ENCODE results near the gene CPNE8.
A peak's percentile ranks its signal among the peaks of the same experiment; 100 is the strongest.

The CPNE8 gene

DNA sequence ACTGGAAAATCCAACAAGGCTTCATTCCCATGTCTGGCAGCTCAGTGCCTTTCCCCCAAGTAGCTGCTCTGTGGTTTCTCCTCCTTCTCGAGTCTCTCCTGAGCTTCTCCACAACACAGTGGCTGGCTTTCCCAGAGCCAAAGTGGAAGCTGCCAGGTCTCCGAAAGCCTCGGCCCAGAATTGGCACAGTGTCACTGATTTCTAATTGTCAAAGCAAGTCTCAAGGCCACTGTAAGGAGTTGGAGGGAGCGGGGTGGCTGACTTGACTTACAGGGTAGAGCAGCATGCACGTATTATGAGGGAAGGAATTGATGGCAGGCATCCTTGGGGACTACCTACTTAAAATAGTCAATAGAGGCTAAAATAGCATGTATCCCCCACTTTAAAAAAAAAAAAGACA is 6.7 kb upstream of the CPNE8 start:
- H3K27me3 ChIP-seq (ENCODE audit: control insufficient read depth in 3 of 3, insufficient read depth in 3 of 3, low read depth in 1 of 3, low read length in 3 of 3), result no peaks in the 10 kb centered on the region
- H4K91ac ChIP-seq (ENCODE audit: low read depth, low read length, poor library complexity), result no peak overlapping the region
- H3K4me2 ChIP-seq (ENCODE audit: insufficient read depth, low read length, poor library complexity, severe bottlenecking), result no peak overlapping the region
- no peaks in the 10 kb centered on the region for H3K9me3 ChIP-seq (replicated peaks in 1 of 2; ENCODE audit: control insufficient read depth in 2 of 2, insufficient read depth in 1 of 2, low read depth in 1 of 2, low read length in 2 of 2)
- H2BK5ac ChIP-seq (ENCODE audit: low read length), result no peak overlapping the region
- H3K4ac ChIP-seq (ENCODE audit: low read length), result no peak overlapping the region
- H3K27ac ChIP-seq (replicated peaks; ENCODE audit: low read length), result no peak overlapping the region
- no peak overlapping the region for H3K4me3 ChIP-seq (ENCODE audit: low read length in 2 of 2)
- H4K8ac ChIP-seq (ENCODE audit: low read depth, low read length), result no peak overlapping the region
- H2AFZ ChIP-seq (ENCODE audit: low read length), result no peak overlapping the region
- H2AK5ac ChIP-seq (ENCODE audit: low read depth, low read length), result no peak overlapping the region
- no CpG with 5 or more reads among the region's 5 CpGs for WGBS, 2 donors (ENCODE audit: extremely low coverage in 2 of 2, insufficient read length in 2 of 2, insufficient replicate concordance in 1 of 2)
- no peak overlapping the region for H3K14ac ChIP-seq (ENCODE audit: low read length)
- no peak for DNase-seq (ENCODE audit: low spot score)
- H3K79me1 ChIP-seq (ENCODE audit: low read depth, low read length), result no peaks in the 10 kb centered on the region
- H2BK120ac ChIP-seq (ENCODE audit: low read depth, low read length), result no peak overlapping the region
- no peak overlapping the region for H3K18ac ChIP-seq (ENCODE audit: low read length)
- H2BK15ac ChIP-seq (ENCODE audit: low read length), result no peak overlapping the region
- no peak overlapping the region for H3K9ac ChIP-seq (ENCODE audit: low read depth, low read length, poor library complexity)
- no peaks in the 10 kb centered on the region for H3K4me1 ChIP-seq (ENCODE audit: control insufficient read depth in 2 of 2, insufficient read depth in 1 of 2, low read depth in 1 of 2, low read length in 2 of 2)
- H3K36me3 ChIP-seq (replicated peaks in 1 of 2; ENCODE audit: control insufficient read depth in 2 of 2, insufficient read depth in 2 of 2, low read length in 2 of 2), result no peaks in the 10 kb centered on the region
- H3K23ac ChIP-seq (ENCODE audit: low read depth, low read length, poor library complexity), result no peak overlapping the region
- no peak overlapping the region for H2BK12ac ChIP-seq (ENCODE audit: low read length)

DNA sequence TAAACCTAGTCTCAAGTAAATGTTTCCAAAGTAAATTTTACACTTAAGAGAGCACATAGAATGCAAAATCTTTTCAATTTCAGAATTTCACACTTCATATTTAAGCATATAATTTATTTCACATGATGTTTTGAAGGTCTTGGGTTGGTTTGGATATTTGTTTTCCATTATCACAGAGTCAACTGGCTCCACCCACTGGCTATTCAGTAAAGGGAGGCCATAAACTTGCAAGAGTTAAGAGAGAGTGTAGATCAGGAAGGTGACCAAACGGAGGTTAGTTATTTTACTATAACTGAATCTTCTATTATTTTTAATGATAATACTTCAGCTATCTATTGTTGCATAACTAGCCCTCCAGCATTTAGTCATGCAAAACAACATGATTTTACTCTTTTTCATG is 6.2 kb upstream of the CPNE8 start:
- Histone ChIP-seq H3K36me3 (replicated peaks in 1 of 2; ENCODE audit: control insufficient read depth in 2 of 2, insufficient read depth in 2 of 2, low read length in 2 of 2) (no peaks in the 10 kb centered on the region), H3K18ac (ENCODE audit: low read length) (no peak overlapping the region), H2BK15ac (ENCODE audit: low read length) (no peak overlapping the region), H2AK5ac (ENCODE audit: low read depth, low read length) (no peak overlapping the region), H4K8ac (ENCODE audit: low read depth, low read length) (no peak overlapping the region), H3K4me2 (ENCODE audit: insufficient read depth, low read length, poor library complexity, severe bottlenecking) (no peak overlapping the region), H3K23ac (ENCODE audit: low read depth, low read length, poor library complexity) (no peak overlapping the region), H3K14ac (ENCODE audit: low read length) (no peak overlapping the region), H3K4ac (ENCODE audit: low read length) (no peak overlapping the region), H3K27me3 (ENCODE audit: control insufficient read depth in 3 of 3, insufficient read depth in 3 of 3, low read depth in 1 of 3, low read length in 3 of 3) (no peaks in the 10 kb centered on the region), H3K9ac (ENCODE audit: low read depth, low read length, poor library complexity) (no peak overlapping the region), H3K4me1 (ENCODE audit: control insufficient read depth in 2 of 2, insufficient read depth in 1 of 2, low read depth in 1 of 2, low read length in 2 of 2) (no peaks in the 10 kb centered on the region), H2AFZ (ENCODE audit: low read length) (no peak overlapping the region), H4K91ac (ENCODE audit: low read depth, low read length, poor library complexity) (no peak overlapping the region), H3K9me3 (replicated peaks in 1 of 2; ENCODE audit: control insufficient read depth in 2 of 2, insufficient read depth in 1 of 2, low read depth in 1 of 2, low read length in 2 of 2) (no peaks in the 10 kb centered on the region), H3K4me3 (ENCODE audit: low read length in 2 of 2) (no peak overlapping the region), H2BK120ac (ENCODE audit: low read depth, low read length) (no peak overlapping the region), H3K27ac (replicated peaks; ENCODE audit: low read length) (no peak overlapping the region), H2BK12ac (ENCODE audit: low read length) (no peak overlapping the region), H3K79me1 (ENCODE audit: low read depth, low read length) (no peaks in the 10 kb centered on the region), H2BK5ac (ENCODE audit: low read length) (no peak overlapping the region)
- WGBS, 2 donors (ENCODE audit: extremely low coverage in 2 of 2, insufficient read length in 2 of 2, insufficient replicate concordance in 1 of 2), result no CpG with 5 or more reads among the region's 1 CpG
- DNase-seq (ENCODE audit: low spot score), result no peak

DNA sequence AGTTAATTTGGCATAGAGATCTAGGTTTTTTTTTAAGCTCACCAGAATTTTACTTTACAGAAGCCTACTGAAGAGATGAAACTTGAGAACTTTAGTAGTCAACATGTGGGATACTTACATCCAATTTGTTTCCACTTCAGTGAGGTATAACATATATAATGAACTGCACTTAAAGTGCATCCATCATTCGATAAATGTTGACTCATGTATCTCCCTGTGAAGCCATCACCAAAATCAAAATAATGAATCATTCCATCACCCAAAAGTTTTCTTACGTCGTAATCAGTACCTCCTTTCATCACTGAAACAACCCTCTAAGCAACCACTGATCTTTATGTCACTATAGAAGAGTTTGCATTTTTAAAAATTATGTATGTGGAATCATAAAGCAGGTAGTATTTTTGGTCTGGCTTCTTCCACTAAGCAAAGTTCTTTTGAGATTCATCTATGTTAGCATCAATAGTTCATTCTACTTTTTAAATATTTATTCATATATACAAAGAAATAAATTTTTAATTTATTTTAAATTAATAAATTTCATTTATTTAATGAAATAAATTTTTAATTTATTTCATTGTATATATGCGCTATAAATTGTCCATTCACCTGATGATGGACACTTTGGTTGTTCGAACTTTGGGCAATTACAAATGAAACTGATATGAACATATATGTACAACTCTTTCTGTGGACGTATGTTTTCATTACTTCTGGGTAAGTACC is 2.0 kb upstream of the CPNE8 start:
- H3K27ac ChIP-seq (replicated peaks; ENCODE audit: low read length), result no peak overlapping the region
- H3K9ac ChIP-seq (ENCODE audit: low read depth, low read length, poor library complexity), result no peak overlapping the region
- H3K27me3 ChIP-seq (ENCODE audit: control insufficient read depth in 3 of 3, insufficient read depth in 3 of 3, low read depth in 1 of 3, low read length in 3 of 3), result peaks cover 0 to 3% (median 0%) of the 10 kb centered on the region in 3 experiments
- H3K18ac ChIP-seq (ENCODE audit: low read length), result no peak overlapping the region
- no peak overlapping the region for H4K8ac ChIP-seq (ENCODE audit: low read depth, low read length)
- no peak overlapping the region for H3K4ac ChIP-seq (ENCODE audit: low read length)
- H4K91ac ChIP-seq (ENCODE audit: low read depth, low read length, poor library complexity), result no peak overlapping the region
- no peaks in the 10 kb centered on the region for H3K4me1 ChIP-seq (ENCODE audit: control insufficient read depth in 2 of 2, insufficient read depth in 1 of 2, low read depth in 1 of 2, low read length in 2 of 2)
- H3K79me1 ChIP-seq (ENCODE audit: low read depth, low read length), result peaks cover 2% of the 10 kb centered on the region
- peak overlapping the region in 1 of 2 donors; percentile 54 for H3K4me3 ChIP-seq (ENCODE audit: low read length in 2 of 2)
- H2AFZ ChIP-seq (ENCODE audit: low read length), result peak overlapping the region; percentile 91
- no peak overlapping the region for H2BK12ac ChIP-seq (ENCODE audit: low read length)
- no CpG with 5 or more reads among the region's 6 CpGs for WGBS, 2 donors (ENCODE audit: extremely low coverage in 2 of 2, insufficient read length in 2 of 2, insufficient replicate concordance in 1 of 2)
- no peaks in the 10 kb centered on the region for H3K9me3 ChIP-seq (replicated peaks in 1 of 2; ENCODE audit: control insufficient read depth in 2 of 2, insufficient read depth in 1 of 2, low read depth in 1 of 2, low read length in 2 of 2)
- H3K14ac ChIP-seq (ENCODE audit: low read length), result no peak overlapping the region
- H2BK120ac ChIP-seq (ENCODE audit: low read depth, low read length), result no peak overlapping the region
- H2AK5ac ChIP-seq (ENCODE audit: low read depth, low read length), result no peak overlapping the region
- H3K36me3 ChIP-seq (replicated peaks in 1 of 2; ENCODE audit: control insufficient read depth in 2 of 2, insufficient read depth in 2 of 2, low read length in 2 of 2), result no peaks in the 10 kb centered on the region
- DNase-seq (ENCODE audit: low spot score), result no peak
- no peak overlapping the region for H2BK5ac ChIP-seq (ENCODE audit: low read length)
- H3K4me2 ChIP-seq (ENCODE audit: insufficient read depth, low read length, poor library complexity, severe bottlenecking), result peak overlapping the region; percentile 94
- no peak overlapping the region for H3K23ac ChIP-seq (ENCODE audit: low read depth, low read length, poor library complexity)
- no peak overlapping the region for H2BK15ac ChIP-seq (ENCODE audit: low read length)

DNA sequence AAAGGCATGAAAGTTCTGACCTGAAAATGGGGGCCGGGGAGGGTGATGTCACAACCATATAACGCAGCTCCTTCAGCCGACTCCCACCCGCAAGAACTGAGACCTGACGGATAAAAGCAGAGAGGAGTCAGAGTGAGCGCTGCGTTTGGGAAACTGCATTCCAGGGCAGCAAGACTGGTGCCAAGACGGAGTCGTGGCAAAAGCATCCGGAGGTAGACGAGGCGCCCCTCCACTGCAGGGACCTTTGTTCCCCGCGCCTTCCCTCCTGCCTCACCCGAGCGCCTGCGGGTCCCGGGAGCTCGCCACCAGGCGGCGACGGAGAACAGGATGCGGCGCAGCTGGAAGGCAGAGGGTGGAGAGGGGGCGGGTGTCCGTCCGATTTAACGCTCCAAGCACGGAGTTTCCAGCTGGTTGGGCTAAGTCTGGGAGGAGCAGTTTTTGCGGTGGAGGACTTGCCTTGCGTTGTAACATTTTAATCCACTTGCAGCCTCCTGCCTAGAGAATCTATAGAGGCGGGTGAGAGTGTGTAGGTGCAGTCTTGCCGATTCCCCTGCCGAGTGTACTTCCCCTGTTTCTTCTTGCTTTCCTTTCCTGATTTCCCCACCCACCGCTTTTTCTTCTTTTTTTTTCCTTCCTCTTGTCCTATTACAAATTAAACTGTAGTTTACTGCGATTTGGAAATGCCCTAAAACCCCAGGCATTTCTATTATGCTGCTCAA is 1.2 kb upstream of the CPNE8 start:
- H3K9me3 ChIP-seq (replicated peaks in 1 of 2; ENCODE audit: control insufficient read depth in 2 of 2, insufficient read depth in 1 of 2, low read depth in 1 of 2, low read length in 2 of 2), result no peaks in the 10 kb centered on the region
- peak overlapping the region; percentile 94 for H3K4me2 ChIP-seq (ENCODE audit: insufficient read depth, low read length, poor library complexity, severe bottlenecking)
- H3K23ac ChIP-seq (ENCODE audit: low read depth, low read length, poor library complexity), result peak overlapping the region; percentile 58
- H2BK12ac ChIP-seq (ENCODE audit: low read length), result no peak overlapping the region
- no peak overlapping the region for H4K91ac ChIP-seq (ENCODE audit: low read depth, low read length, poor library complexity)
- H3K27ac ChIP-seq (replicated peaks; ENCODE audit: low read length), result no peak overlapping the region
- peak overlapping the region; percentile 76 for H4K8ac ChIP-seq (ENCODE audit: low read depth, low read length)
- H2BK15ac ChIP-seq (ENCODE audit: low read length), result no peak overlapping the region
- H3K9ac ChIP-seq (ENCODE audit: low read depth, low read length, poor library complexity), result peak overlapping the region; percentile 83
- no peak overlapping the region for H3K4ac ChIP-seq (ENCODE audit: low read length)
- no peaks in the 10 kb centered on the region for H3K4me1 ChIP-seq (ENCODE audit: control insufficient read depth in 2 of 2, insufficient read depth in 1 of 2, low read depth in 1 of 2, low read length in 2 of 2)
- H2BK120ac ChIP-seq (ENCODE audit: low read depth, low read length), result no peak overlapping the region
- H3K36me3 ChIP-seq (replicated peaks in 1 of 2; ENCODE audit: control insufficient read depth in 2 of 2, insufficient read depth in 2 of 2, low read length in 2 of 2), result no peaks in the 10 kb centered on the region
- H3K4me3 ChIP-seq (ENCODE audit: low read length in 2 of 2), result peak overlapping the region; percentile 54 to 93
- no peak overlapping the region for H3K14ac ChIP-seq (ENCODE audit: low read length)
- WGBS, 2 donors (ENCODE audit: extremely low coverage in 2 of 2, insufficient read length in 2 of 2, insufficient replicate concordance in 1 of 2), result no CpG with 5 or more reads among the region's 36 CpGs
- peak overlapping the region; percentile 97 for H3K18ac ChIP-seq (ENCODE audit: low read length)
- peaks cover 0 to 3% (median 0%) of the 10 kb centered on the region in 3 experiments for H3K27me3 ChIP-seq (ENCODE audit: control insufficient read depth in 3 of 3, insufficient read depth in 3 of 3, low read depth in 1 of 3, low read length in 3 of 3)
- DNase-seq (ENCODE audit: low spot score), result peak; percentile 88
- peaks cover 2% of the 10 kb centered on the region for H3K79me1 ChIP-seq (ENCODE audit: low read depth, low read length)
- H2AK5ac ChIP-seq (ENCODE audit: low read depth, low read length), result no peak overlapping the region
- H2BK5ac ChIP-seq (ENCODE audit: low read length), result peak overlapping the region; percentile 90
- H2AFZ ChIP-seq (ENCODE audit: low read length), result peak overlapping the region; percentile 91
